Measurements from ENCODE around the gene PHOX2A. TPM values are rescaled to one million over a fixed set of nuclear protein-coding genes. Genes with fewer than 3 reads are reported as not detected.

The PHOX2A gene
- total and polyA plus RNA-seq, 2 of the 13 experiments (the other 11 are each of a cell fraction or from before 2014, with no cell fraction given): not detected

DNA sequence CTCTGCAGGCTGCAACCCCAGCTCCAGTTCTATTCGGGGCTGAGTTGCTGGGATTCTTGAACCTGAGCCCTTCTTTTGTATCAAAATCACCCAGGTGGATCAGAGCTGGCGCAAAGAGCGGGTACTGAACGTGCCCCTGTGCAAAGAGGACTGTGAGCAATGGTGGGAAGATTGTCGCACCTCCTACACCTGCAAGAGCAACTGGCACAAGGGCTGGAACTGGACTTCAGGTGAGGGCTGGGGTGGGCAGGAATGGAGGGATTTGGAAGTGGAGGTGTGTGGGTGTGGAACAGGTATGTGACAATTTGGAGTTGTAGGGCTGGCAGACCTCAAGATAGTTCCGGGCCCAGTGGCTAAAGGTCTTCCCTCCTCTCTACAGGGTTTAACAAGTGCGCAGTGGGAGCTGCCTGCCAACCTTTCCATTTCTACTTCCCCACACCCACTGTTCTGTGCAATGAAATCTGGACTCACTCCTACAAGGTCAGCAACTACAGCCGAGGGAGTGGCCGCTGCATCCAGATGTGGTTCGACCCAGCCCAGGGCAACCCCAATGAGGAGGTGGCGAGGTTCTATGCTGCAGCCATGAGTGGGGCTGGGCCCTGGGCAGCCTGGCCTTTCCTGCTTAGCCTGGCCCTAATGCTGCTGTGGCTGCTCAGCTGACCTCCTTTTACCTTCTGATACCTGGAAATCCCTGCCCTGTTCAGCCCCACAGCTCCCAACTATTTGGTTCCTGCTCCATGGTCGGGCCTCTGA, 48.3 kb downstream of the PHOX2A start:
- Histone ChIP-seq H3K36me3 (replicated peaks in 1 of 2; ENCODE audit: control insufficient read depth in 1 of 2, insufficient read depth in 2 of 2, low read length in 2 of 2) (no peaks in the 10 kb centered on the region), H2AFZ (ENCODE audit: low read length) (no peak overlapping the region), H3K27me3 (ENCODE audit: control insufficient read depth in 1 of 2, insufficient read depth in 2 of 2, low read length in 2 of 2) (no peaks in the 10 kb centered on the region), H3K79me2 (ENCODE audit: insufficient read depth, low read length) (no peaks in the 10 kb centered on the region), H3K4me2 (ENCODE audit: low read depth, low read length) (no peak overlapping the region), H3K9ac (ENCODE audit: insufficient read depth, low read depth, low read length) (no peak overlapping the region), H3K9me3 (ENCODE audit: low read length) (no peaks in the 10 kb centered on the region), H3K4me3 (replicated peaks in 1 of 3; ENCODE audit: insufficient read depth in 1 of 3, low read depth in 2 of 3, low read length in 3 of 3) (no peak overlapping the region), H4K20me1 (ENCODE audit: insufficient read depth, low read length) (no peaks in the 10 kb centered on the region), H3K27ac (ENCODE audit: extremely low read length, insufficient read depth, low read length) (no peak overlapping the region), H3K4me1 (ENCODE audit: insufficient read depth, low read length) (peaks cover 9% of the 10 kb centered on the region; the same call in 1 of the 2 replicates)
- DNase-seq (ENCODE audit: low spot score) (no peak), FAIRE-seq (no peak), ATAC-seq (no peak)
- in situ Hi-C loops (cut with HindIII; ENCODE audit: extremely low pct_ligation_motif_present, low pct_unique_long_range_greater_than_20kb) (no loop called here), intact Hi-C loops (cut with micrococcal nuclease; ENCODE audit: unreplicated experiment) (no loop called here)
- TF ChIP-seq ZFP62 (CRISPR knock-in tag; IDR thresholded peaks at IDR 0.05): no peak
- no peak for TF ChIP-seq GPN1 (CRISPR knock-in tag; IDR thresholded peaks at IDR 0.05; ENCODE audit: borderline replicate concordance)
- no peak for TF ChIP-seq NR2C2 (CRISPR knock-in tag; IDR thresholded peaks at IDR 0.05; ENCODE audit: borderline replicate concordance)
- no peak for TF ChIP-seq BRCA1 (CRISPR knock-in tag; IDR thresholded peaks at IDR 0.05)
- no peak for TF ChIP-seq TAF15 (IDR thresholded peaks at IDR 0.05; ENCODE audit: low read depth, low read length, poor library complexity, severe bottlenecking)
- no peak for TF ChIP-seq THAP11 (CRISPR knock-in tag; IDR thresholded peaks at IDR 0.05)
- no peak for TF ChIP-seq YY1 (IDR thresholded peaks at IDR 0.05; ENCODE audit: insufficient read depth, insufficient replicate concordance, low read depth, low read length)
- no peak for TF ChIP-seq ARID2 (CRISPR knock-in tag; IDR thresholded peaks at IDR 0.05; ENCODE audit: borderline replicate concordance)
- no peak for TF ChIP-seq RCOR2 (CRISPR knock-in tag; IDR thresholded peaks at IDR 0.05)
- no peak for TF ChIP-seq KDM5A (IDR thresholded peaks at IDR 0.05; ENCODE audit: borderline replicate concordance, low read length)
- no peak for TF ChIP-seq ZNF816 (CRISPR knock-in tag; IDR thresholded peaks at IDR 0.05; ENCODE audit: borderline replicate concordance)
- no peak for TF ChIP-seq SATB2 (CRISPR knock-in tag; IDR thresholded peaks at IDR 0.05)
- 68% methylated on average over 10 of the region's 12 CpGs for WGBS (ENCODE audit: low lambda C conversion rate)
- ChIA-PET POLR2A (no interaction called here), CTCF (ENCODE audit: low intra/inter-chr PET ratio, low total read pairs) (no interaction called here)
- BruUV-seq (replicated peaks): no TSS peak
